ENCODE data around the gene UVRAG.

GRCh38 chr11:76115555-76115954, 300.5 kb downstream of the UVRAG start:
- no peak for TF ChIP-seq CTCF (tag by site-specific recombination; IDR thresholded peaks at IDR 0.05)
- no peak for TF ChIP-seq ZNF398 (tag by site-specific recombination; IDR thresholded peaks at IDR 0.05)
- no peak for TF ChIP-seq REST (tag by site-specific recombination; IDR thresholded peaks at IDR 0.05)
- no peak for TF ChIP-seq ZNF423 (tag by site-specific recombination; IDR thresholded peaks at IDR 0.05)

All from HEK293 (cell line).